ENCODE data around the gene NOS3.
A peak's percentile ranks its signal among the peaks of the same experiment; 100 is the strongest.
"Not testable (repeated sequence)": the region's sequence is repeated elsewhere in the genome, so short reads cannot be mapped to it uniquely, and the experiment has no call there.

The NOS3 gene

GRCh38 chr7:151039850-151040548 lies 49.2 kb downstream of the NOS3 start:
- no peak for DNase-seq

DNA sequence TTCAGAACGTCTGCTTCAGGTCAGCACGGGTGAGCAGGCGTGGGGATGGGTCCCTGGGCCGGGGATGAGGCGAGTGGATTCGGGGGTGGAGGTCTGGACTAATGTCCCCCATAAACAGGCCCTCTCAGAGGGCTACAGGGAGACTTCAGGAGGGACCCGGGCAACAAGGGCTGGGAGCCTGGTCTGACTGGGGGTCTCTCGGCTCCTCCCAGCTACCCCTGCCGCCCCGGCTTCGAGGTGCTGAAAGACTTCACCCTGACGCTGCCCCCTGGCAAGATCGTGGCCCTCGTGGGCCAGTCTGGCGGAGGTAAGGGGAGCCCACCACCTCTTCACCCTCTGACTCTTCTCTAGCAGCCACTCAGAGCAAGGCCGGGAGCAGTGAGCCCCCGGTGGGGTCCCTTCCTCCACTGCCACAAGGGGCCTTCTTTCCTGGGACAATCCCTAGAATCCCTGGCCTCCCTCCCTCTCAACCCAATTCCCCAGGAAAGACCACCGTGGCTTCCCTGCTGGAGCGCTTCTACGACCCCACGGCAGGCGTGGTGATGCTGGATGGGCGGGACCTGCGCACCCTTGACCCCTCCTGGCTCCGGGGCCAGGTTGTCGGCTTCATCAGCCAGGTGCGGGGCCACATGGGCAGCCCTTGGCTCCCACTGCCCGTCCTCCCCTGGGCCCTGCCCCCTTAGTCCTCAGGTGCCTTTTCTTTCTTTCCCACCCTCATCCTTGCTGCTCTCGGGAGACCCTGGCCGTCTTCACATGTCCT lies 50.0 kb downstream of the NOS3 start:
- no peak for DNase-seq

DNA sequence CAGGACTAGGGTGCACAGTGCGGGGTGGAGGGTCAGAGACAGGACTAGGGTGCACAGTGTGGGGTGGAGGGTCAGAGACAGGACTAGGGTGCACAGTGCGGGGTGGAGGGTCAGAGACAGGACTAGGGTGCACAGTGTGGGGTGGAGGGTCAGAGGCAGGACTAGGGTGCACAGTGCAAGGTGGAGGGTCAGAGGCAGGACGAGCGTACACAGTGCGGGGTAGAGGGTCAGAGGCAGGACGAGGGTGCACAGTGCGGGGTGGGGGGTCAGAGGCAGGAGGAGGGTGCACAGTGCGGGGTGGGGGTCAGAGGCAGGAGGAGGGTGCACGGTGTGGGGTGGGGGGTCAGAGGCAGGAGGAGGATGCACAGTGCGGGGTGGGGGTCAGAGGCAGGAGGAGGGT lies 52.6 kb downstream of the NOS3 start:
- DNase-seq = not testable (repeated sequence)

- no peak for DNase-seq
Observed at GRCh38 chr7:151043959-151044358, 53.1 kb downstream of the NOS3 start.

DNA sequence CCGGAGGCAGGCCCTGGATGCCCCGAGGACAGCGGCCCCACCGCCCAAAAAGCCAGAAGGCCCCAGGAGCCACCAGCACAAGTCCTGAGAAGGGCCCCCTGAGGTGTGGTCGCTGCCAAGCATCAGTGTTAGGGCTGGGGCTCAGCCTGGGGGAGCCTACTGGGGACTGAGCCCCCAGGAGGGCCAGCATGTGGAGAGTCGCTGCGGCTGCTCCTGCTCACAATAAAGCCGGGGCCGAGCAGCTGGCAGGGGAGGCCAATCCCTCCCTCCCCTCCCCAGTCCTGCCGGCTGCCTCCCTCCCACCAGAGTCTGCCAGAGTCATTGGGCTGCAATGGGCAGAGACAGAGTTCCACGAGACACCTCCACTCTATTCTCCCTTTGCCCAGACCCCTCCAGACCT lies 54.4 kb downstream of the NOS3 start:
- no peak for DNase-seq

DNA sequence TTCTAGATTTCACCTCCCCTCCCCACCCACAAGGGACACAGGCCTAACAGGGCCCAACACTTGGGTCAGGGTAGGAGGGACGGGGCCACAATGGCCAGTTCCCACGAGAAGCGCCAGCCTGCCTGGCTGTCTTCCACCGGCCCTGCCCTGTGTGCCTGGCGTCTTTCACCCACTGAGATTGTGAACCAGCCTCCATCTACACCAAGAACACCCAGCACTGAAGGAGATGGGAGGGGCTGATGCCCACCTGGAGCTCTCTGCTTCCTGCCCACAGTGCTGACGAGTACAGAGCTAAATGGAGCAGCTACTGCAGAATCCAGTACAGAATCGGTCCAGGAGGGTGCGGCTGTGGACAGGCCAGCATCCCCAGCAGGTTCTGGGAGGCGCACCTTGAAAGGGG lies 55.1 kb downstream of the NOS3 start:
- no peak for DNase-seq

DNA sequence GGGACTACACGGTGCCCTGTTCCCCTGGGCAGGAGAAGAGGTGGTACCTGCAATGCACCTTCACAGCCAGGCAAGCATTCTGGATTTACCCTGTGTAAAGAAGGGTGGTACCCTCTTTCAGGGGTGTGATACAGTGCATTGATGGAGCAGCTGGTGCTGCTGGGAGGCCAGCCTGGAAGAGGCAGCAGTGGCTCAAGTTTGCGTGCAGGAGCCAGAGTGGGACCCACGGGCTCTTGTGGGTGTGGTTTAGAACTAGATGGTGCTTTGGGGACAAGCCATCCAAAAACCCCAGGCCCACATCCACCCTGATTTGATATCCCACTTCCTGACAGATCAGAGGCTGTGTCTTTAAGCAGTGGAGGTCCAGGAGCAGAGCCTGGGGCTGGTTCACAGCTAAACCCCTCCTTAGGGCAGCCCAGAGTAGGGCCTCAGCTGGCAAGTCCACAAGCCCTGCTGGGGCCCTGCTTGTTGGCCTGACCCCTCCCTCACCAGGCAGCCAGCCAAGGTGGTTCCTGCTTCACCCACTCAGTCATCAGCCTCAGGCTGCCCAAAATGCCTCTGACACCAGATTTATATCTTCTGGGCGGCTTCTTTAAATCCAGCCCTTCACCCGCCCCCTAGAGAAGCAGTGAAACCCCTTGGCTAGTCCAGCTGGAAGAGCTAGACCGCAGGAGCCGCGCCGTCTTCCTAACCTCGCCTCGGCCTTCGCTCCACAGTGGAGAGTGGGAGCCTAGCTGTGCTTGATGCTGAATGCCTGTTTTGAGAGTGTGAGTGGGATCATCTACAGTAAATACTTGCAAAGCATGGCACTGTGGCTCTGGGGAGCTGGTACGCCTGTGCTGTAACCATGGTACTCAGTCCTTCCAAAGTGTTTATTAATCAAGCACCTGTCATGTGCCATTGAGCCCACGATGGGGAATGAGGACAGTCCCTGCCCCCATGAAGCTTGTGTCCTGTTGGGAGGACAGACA lies 56.1 kb downstream of the NOS3 start:
- no peak for DNase-seq

DNA sequence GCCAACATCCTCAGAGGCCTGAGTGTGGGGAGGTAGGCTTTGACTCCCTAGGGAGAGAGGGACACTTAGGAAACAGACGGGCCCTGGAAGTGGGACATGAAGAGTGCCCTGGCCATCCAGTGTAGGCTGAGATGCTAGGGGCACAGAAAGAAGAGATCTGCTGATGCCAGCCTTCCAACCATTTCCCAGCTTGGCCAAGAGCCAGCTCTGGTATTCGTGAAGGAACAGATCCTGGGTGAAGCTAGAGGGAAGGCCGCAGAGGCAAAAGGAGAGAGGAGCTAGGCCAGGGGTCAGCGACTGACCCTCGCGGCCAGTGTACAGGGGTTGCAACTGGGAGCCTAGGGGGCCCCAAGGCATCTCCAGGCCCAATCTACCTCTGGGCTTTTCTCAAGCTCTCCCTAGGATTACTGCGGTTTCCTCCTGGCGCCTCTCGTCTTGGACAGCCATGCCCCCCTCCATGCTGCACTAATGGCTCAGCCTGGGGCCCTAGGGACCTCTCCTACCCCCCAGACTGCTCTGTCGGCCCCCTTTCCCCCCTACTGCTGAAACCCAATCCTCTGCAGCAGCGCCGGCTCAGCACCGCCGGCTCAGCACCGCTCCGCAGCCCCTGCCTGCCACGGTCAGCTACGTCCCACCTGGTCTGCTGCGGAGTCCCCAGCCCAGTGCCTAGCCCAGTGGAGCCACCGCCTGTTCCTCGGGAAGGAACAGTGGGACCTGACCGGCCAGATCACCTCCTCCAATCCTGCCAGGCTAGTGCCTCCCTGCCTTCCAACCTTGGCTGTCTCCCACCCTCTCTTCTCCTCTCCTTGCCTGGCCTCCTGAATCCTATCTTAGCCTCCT lies 57.4 kb downstream of the NOS3 start, which contains the start of gene ASIC3:
Gene ASIC3 (plus strand): TSS at position 556 of the 840 bp plus-strand sequence. CDS start 355 bp downstream, outside the sequence.
- DNase-seq = no peak

- DNase-seq = no peak
Observed at GRCh38 chr7:151048911-151049463, 58.2 kb downstream of the NOS3 start.

GRCh38 chr7:151051108-151051507 lies 60.3 kb downstream of the NOS3 start:
- DNase-seq = peak; percentile 10

DNA sequence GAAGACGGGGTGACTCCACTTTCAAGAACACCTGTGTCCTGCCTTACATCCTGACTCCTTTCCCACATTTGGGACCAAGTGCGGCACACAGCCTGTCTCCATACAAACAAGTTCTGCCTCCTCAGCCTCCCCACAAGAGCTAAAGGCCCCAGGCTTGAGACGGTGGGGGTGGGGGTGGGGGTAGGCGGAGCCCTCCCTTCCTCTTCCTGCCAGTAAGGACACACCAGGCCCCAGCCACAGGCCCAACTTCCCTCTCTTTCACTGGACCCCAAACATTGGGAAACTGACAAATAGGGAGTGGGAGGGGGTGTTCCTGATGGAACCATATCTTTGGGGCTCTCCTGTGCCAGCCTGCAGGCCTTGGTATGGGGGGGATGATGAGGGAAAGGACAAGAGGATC lies 62.3 kb downstream of the NOS3 start:
- DNase-seq = no peak

- DNase-seq = no peak
Observed at GRCh38 chr7:151053751-151054150, 62.9 kb downstream of the NOS3 start.

DNA sequence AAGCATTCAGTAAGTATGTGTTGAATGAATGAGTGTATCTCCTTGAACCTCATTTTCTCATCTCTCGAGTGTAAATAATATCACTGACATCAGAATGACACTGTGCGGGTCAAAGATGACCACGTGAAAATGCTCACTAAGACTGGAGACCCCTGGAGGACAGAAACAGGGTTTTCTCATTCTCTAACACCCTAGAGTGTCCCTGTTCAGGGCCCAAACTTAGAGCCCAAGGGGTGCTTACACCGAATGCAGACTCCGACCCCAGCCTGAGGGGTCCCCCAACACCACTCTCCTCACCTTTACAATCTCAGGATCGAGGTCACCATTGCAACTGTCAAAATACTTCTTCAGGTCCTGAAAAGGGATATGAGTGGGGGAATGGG lies 65.5 kb downstream of the NOS3 start:
- DNase-seq = no peak

- no peak for DNase-seq
Observed at GRCh38 chr7:151056666-151057505, 66.1 kb downstream of the NOS3 start.

GRCh38 chr7:151057506-151057988 lies 66.7 kb downstream of the NOS3 start, which contains the start of gene CDK5:
Gene CDK5, minus strand, starts transcription at chr7:151057897. Its CDS starts 49 bp downstream, at chr7:151057848.
- DNase-seq = no peak

GRCh38 chr7:151057989-151058780 lies 67.4 kb downstream of the NOS3 start:
- DNase-seq = peak; percentile 99

DNA sequence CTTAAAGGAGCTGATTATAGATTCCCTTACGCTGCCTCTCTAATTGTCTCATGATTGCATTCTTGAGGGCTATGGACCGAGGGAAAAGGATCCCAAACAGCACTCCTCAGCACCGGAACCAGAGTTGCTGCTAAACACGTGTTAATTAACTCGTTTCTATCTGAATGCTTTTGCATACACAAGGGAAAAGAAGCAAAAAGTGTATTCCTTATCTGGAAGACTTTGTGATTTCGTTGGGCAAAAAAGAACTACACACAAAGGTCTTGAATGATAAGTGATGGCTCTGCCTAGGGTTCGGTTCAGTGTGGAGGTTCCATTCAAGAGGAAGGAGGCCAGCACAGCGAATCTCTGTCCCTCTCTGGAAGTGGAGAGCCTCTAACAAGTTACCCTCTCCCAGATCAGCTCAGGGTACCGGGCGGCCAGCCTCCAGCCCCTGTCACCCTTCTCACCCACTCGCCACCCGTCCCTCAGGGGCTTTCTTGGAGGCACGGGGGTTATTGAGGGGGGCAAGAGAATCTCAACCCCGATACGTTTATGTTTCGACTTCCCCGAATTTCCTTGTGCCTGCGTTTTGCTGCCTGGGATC lies 68.1 kb downstream of the NOS3 start:
- DNase-seq = no peak

DNA sequence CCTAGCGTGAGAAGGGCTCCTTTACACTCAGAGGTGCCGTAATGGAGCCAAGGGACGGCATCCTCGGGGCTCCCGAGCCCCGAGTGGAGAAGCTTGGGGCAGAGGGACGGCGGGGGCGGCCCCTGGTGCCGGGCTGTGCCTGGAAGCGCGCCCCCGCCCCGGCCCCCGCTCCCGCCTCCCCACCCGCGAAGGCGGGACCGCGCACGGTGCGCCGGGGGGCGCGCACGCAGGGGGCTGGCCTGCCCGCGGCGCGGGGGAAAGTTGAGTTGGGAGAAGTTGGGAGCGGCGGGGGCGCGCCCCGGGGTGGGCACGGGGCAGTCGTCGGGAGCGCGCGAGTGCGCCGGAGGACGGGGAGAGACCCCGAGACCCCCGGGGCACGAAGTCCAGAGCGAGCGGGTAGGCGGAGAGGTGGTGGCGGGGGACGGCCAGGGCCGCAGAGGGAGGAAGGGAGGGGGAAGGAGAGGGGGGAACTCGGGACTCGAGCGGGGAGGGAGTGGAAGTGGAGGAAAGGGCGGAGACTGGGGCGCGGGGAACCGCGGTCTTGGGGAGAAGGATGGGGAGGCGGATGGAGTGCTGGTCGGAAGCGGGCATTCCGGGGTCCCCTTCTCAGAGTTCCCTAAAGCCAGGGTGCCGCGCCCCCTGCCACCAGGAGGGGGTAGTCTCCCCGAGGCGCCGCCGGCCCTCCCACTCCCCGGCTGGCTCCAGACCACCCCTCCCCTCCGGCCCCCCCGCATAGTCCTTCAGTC lies 68.7 kb downstream of the NOS3 start, which contains the start of gene SLC4A2:
Gene SLC4A2 (plus strand): TSS at position 223 of the 746 bp plus-strand sequence. CDS start 2,399 bp downstream, outside the sequence.
- peak; percentile 54 for DNase-seq

DNA sequence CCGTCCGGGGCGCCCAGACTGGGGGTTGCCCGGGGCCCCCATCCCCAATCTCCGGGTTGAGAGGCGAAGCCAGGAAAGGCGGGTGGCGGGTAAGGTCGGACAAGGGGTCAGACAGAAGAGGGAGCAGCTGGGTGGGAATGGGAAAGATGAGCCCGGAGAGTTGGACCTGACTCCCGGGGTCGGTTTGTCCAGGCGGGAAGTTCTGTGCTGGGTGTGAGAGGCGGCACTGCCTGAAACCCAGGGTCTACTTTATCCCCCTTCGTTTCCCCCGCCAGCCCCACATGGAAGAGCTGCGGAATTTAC lies 69.2 kb downstream of the NOS3 start:
- no peak for DNase-seq

All from CD4-positive, alpha-beta T cell treated with Interleukin-4 for 4 hours (primary cell).